Right atrium auricular region (tissue), 2 donors: ENCODE results near the gene FAM98B. TPM values are rescaled to one million over a fixed set of nuclear protein-coding genes. Genes with fewer than 3 reads are reported as not detected.

Experiments used
- DNase-seq: peaks from one replicate; pipeline ENCODE4 v3.0.0-alpha.2; 2019; ENCODE audit warnings: low spot score
- H3K27ac ChIP-seq, 2 donors: fragments of 200-600 bp; sonication (generic); 1 replicate in 1 of 2; 2 replicates in 1 of 2; pipeline ENCODE4 v1.5.1; 2016 to 2019
- H3K27me3 ChIP-seq, 2 donors: fragments of 200-600 bp; sonication (generic); one replicate each; pipeline versions ENCODE4 v1.5.1 to v1.6.0; 2017 to 2019
- H3K36me3 ChIP-seq: fragments of 200-600 bp; sonication (generic); one replicate; pipeline ENCODE4 v1.5.1; 2016
- H3K4me1 ChIP-seq, 2 donors: fragments of 200-600 bp; sonication (generic); one replicate each; pipeline versions ENCODE4 v1.5.1 to v1.6.0; 2017 to 2019
- H3K4me3 ChIP-seq, 2 donors: fragments of 200-600 bp; sonication (generic); 1 replicate in 1 of 2; 2 replicates in 1 of 2; pipeline ENCODE4 v1.5.1; 2017 to 2019; ENCODE audit warnings: mild to moderate bottlenecking in 1 of 2, moderate library complexity in 1 of 2
- H3K9me3 ChIP-seq, 2 donors: fragments of 200-600 bp; sonication (generic); one replicate each; pipeline ENCODE4 v1.5.1; 2019
- total RNA-seq, 2 donors: library from RNA; depleted of rRNA; stranded (reverse); fragments of >200 nt; gene quantifications; one replicate each; pipeline ENCODE4 v1.1.0, GENCODE V29; 2016
- TF ChIP-seq, protein P1 (sequence below), 2 donors: fragments of 200-600 bp; sonication (generic); IDR thresholded peaks; one replicate each; pipeline ENCODE4 v1.5.1; 2019; ENCODE audit warnings: antibody characterized with exemption in 2 of 2

FAM98B gene
- total RNA-seq, 2 donors from 2014 or later = 9.8 to 13.4 TPM

DNA sequence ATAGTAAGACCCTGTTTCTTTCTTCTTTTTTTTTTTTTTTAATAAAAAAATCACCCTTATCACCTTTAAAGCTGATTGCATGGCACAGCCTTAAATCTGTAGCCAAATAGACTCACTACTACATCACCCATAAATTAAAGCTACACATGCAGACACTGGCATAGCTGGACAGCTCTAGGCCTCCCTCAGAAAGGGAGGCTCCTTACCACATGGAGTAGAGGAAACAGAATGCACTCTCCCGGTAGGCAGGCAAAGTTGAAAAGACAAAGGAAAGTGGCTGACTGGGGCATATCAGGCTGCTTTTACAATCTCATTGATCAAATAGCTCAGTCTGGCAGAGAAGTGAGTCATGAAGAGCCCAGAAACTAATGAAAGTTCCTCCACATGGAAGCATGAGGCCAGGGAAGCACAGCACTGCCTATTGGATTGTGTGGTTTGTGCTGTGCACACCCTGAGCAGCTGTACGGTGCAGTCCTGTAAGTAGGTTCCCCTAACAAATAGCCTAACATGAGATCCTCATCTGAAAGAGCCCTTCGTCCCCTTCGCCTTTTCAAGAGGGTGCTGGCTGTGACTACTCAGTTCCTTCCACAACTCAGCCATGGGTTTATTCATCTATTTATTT, 32.7 kb upstream of the FAM98B start:
- Histone ChIP-seq H3K4me3 (no peak overlapping the region), H3K27me3 (no peaks in the 10 kb centered on the region), H3K27ac (no peak overlapping the region), H3K9me3 (no peaks in the 10 kb centered on the region), H3K4me1 (no peaks in the 10 kb centered on the region), H3K36me3 (no peaks in the 10 kb centered on the region)
- TF ChIP-seq, protein P1, sequence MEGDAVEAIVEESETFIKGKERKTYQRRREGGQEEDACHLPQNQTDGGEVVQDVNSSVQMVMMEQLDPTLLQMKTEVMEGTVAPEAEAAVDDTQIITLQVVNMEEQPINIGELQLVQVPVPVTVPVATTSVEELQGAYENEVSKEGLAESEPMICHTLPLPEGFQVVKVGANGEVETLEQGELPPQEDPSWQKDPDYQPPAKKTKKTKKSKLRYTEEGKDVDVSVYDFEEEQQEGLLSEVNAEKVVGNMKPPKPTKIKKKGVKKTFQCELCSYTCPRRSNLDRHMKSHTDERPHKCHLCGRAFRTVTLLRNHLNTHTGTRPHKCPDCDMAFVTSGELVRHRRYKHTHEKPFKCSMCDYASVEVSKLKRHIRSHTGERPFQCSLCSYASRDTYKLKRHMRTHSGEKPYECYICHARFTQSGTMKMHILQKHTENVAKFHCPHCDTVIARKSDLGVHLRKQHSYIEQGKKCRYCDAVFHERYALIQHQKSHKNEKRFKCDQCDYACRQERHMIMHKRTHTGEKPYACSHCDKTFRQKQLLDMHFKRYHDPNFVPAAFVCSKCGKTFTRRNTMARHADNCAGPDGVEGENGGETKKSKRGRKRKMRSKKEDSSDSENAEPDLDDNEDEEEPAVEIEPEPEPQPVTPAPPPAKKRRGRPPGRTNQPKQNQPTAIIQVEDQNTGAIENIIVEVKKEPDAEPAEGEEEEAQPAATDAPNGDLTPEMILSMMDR (IDR thresholded peaks at IDR 0.05) = no peak
- no peak for DNase-seq

DNA sequence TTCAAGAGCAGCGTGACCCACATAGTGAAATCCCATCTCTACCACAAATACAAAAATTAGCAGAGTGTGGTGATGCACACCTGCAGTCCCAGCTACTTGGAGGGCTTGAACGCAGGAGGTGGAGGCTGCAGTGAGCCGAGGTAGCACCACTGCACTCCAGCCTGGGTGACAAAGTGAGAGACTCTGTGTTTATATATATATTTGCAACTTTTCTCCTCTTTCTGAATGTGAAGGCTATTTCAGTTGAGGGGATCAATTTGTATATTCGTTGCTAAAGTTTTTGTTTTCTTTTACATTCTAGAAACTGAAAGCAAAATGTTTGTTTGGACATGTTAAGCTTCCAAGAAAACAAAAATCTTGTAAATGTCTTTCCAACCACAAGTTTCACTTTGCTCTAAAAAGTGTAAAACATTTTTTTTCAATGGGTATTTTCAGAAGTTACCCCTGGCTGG, 29.8 kb upstream of the FAM98B start:
- H3K36me3 ChIP-seq = no peaks in the 10 kb centered on the region
- DNase-seq = no peak
- no peaks in the 10 kb centered on the region for H3K9me3 ChIP-seq
- H3K27me3 ChIP-seq = no peaks in the 10 kb centered on the region
- TF ChIP-seq, protein P1 (IDR thresholded peaks at IDR 0.05) = no peak
- H3K4me3 ChIP-seq = no peak overlapping the region
- no peaks in the 10 kb centered on the region for H3K4me1 ChIP-seq
- H3K27ac ChIP-seq = no peak overlapping the region

DNA sequence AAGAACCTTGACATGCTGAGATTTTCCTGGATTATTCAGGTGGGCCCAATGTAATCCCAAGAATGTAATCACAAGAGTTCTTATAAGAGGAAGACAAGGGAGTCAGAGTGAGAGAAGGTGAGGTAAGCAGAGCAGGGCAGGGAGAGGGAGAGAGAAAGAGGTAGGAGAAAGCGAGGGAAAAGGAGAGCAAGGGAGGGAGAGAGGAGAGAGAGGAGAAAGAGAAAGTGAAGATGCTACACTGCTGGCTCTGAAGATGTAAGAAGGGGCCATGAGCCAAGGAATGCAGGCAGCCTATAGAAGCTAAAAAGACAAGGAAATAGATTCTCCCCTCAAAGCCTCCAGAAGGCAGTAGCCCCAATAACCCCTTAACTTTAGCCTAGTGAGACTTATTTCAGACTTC, 28.7 kb upstream of the FAM98B start:
- no peaks in the 10 kb centered on the region for H3K4me1 ChIP-seq
- H3K9me3 ChIP-seq = no peaks in the 10 kb centered on the region
- H3K4me3 ChIP-seq = no peak overlapping the region
- H3K27me3 ChIP-seq = no peaks in the 10 kb centered on the region
- no peak for DNase-seq
- H3K27ac ChIP-seq = no peak overlapping the region
- TF ChIP-seq, protein P1 (IDR thresholded peaks at IDR 0.05) = no peak
- no peaks in the 10 kb centered on the region for H3K36me3 ChIP-seq

DNA sequence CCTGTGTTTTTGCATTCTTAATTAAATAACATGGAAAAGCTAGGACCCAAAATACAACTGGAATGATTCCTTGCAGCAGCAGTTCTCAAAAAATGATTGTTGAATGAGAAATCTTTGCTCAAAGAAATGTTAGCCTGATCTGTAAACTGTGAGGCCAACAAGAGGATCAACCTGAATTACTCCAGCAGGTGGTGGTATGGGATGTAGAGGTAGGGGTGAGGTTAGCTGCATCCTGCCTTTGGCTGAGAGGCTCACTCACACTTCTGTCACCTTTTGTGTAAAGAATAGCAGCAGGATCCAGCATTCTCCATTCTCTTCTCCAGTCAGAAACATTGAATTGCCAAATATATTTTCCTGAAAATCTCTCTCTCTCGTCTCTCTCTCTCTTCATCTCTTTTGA, 26.5 kb upstream of the FAM98B start:
- DNase-seq = no peak
- TF ChIP-seq, protein P1 (IDR thresholded peaks at IDR 0.05) = no peak

DNA sequence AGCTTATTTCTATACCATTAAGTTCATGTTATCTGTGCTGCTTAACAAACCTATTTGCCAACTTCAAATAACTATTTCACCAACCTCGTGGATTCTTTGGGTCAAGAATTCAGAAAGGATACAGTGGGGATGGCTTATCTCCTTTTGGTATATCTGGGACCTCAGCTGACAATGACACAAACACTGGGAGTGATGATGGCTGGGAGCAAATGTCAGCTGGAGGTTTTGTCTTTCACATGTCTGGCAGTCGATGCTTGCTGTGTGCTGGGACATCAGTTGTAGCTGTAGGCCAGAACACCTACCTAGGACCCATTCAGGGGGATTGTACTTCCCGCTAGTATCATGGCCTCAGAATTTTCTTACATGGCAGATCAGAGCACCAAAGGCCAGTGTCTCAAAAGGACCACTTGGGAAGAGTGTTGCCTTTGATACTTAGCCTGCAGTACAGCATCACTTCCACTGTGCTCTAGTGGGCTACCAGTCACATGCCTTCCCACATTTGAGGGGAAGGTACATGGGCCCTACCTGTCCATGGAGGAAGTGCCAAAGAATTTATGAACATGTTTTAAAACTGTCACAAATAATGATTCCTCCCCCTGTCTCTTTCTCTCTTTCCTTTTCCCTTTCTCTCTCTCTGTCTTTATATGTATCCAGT, 23.7 kb upstream of the FAM98B start:
- no peak overlapping the region for H3K4me3 ChIP-seq
- TF ChIP-seq, protein P1 (IDR thresholded peaks at IDR 0.05) = no peak

More for the DNA sequence above, 26.5 kb upstream of the FAM98B start:
- no peaks in the 10 kb centered on the region for H3K4me1 ChIP-seq
- no peaks in the 10 kb centered on the region for H3K9me3 ChIP-seq
- no peak overlapping the region for H3K4me3 ChIP-seq
- no peaks in the 10 kb centered on the region for H3K27me3 ChIP-seq
- no peak overlapping the region for H3K27ac ChIP-seq
- no peaks in the 10 kb centered on the region for H3K36me3 ChIP-seq

More for the DNA sequence above, 23.7 kb upstream of the FAM98B start:
- no peaks in the 10 kb centered on the region for H3K4me1 ChIP-seq
- no peaks in the 10 kb centered on the region for H3K36me3 ChIP-seq
- no peaks in the 10 kb centered on the region for H3K27me3 ChIP-seq
- no peaks in the 10 kb centered on the region for H3K9me3 ChIP-seq
- no peak overlapping the region for H3K27ac ChIP-seq
- DNase-seq = no peak
